ENCODE data around the gene ALKBH7. TPM values are rescaled to one million over a fixed set of nuclear protein-coding genes. Genes with fewer than 3 reads are reported as not detected.

ALKBH7 gene
- total and polyA plus RNA-seq, 10 of the 15 experiments (the other 5 are each of a cell fraction or from before 2014, with no cell fraction given) = 0.31 to 82.5 (median 37.6) TPM

- TF ChIP-seq PRDM15 (CRISPR knock-in tag; IDR thresholded peaks at IDR 0.05) (no peak), NR2F1 (conservative IDR thresholded peaks at IDR 0.05) (peak; percentile 56), HDAC2 (IDR thresholded peaks at IDR 0.05) (no peak), LARP7 (IDR thresholded peaks at IDR 0.05) (peak; percentile 74), POLR2AphosphoS2 (IDR thresholded peaks at IDR 0.05; ENCODE audit: low read depth, low read length) (0 out of 2 replicates have a peak, but pooled peaks have one; percentile 38), WRNIP1 (IDR thresholded peaks at IDR 0.05; ENCODE audit: borderline replicate concordance, low read depth, low read length) (no peak), EP300 (IDR thresholded peaks at IDR 0.05; ENCODE audit: borderline replicate concordance in 1 of 2, control insufficient read depth in 1 of 2, low read depth in 2 of 2, low read length in 2 of 2) (peak in 1 of 2 experiments; percentile 38; a peak in 1 of 4 replicates), SUZ12 (IDR thresholded peaks at IDR 0.05; ENCODE audit: unreplicated experiment) (no peak), SMARCA5 (IDR thresholded peaks at IDR 0.05) (peak; percentile 9; the same call in 1 of the 2 replicates), RB1 (IDR thresholded peaks at IDR 0.05; ENCODE audit: borderline replicate concordance) (peak; percentile 66; the same call in 1 of the 2 replicates), MEF2A (IDR thresholded peaks at IDR 0.05; ENCODE audit: insufficient read depth, low read depth, low read length) (0 out of 2 replicates have a peak, but pooled peaks have one; percentile 38), ETV6 (conservative IDR thresholded peaks at IDR 0.05 in 1 of 2, IDR thresholded peaks at IDR 0.05 in 1 of 2; ENCODE audit: borderline replicate concordance in 1 of 2, low read depth in 1 of 2) (peak in 1 of 2 experiments; percentile 61; a peak in 1 of 4 replicates), NBN (IDR thresholded peaks at IDR 0.05) (peak; percentile 98), NR2C1 (IDR thresholded peaks at IDR 0.05) (peak; percentile 98), USF2 (IDR thresholded peaks at IDR 0.05; ENCODE audit: borderline replicate concordance, low read depth, low read length) (no peak), KLF5 (IDR thresholded peaks at IDR 0.05; ENCODE audit: partially characterized antibody) (peak; percentile 75)
- TF ChIP-seq, protein P1, sequence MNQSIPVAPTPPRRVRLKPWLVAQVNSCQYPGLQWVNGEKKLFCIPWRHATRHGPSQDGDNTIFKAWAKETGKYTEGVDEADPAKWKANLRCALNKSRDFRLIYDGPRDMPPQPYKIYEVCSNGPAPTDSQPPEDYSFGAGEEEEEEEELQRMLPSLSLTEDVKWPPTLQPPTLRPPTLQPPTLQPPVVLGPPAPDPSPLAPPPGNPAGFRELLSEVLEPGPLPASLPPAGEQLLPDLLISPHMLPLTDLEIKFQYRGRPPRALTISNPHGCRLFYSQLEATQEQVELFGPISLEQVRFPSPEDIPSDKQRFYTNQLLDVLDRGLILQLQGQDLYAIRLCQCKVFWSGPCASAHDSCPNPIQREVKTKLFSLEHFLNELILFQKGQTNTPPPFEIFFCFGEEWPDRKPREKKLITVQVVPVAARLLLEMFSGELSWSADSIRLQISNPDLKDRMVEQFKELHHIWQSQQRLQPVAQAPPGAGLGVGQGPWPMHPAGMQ (IDR thresholded peaks at IDR 0.05; ENCODE audit: borderline replicate concordance) = no peak
- TF ChIP-seq, protein P2, sequence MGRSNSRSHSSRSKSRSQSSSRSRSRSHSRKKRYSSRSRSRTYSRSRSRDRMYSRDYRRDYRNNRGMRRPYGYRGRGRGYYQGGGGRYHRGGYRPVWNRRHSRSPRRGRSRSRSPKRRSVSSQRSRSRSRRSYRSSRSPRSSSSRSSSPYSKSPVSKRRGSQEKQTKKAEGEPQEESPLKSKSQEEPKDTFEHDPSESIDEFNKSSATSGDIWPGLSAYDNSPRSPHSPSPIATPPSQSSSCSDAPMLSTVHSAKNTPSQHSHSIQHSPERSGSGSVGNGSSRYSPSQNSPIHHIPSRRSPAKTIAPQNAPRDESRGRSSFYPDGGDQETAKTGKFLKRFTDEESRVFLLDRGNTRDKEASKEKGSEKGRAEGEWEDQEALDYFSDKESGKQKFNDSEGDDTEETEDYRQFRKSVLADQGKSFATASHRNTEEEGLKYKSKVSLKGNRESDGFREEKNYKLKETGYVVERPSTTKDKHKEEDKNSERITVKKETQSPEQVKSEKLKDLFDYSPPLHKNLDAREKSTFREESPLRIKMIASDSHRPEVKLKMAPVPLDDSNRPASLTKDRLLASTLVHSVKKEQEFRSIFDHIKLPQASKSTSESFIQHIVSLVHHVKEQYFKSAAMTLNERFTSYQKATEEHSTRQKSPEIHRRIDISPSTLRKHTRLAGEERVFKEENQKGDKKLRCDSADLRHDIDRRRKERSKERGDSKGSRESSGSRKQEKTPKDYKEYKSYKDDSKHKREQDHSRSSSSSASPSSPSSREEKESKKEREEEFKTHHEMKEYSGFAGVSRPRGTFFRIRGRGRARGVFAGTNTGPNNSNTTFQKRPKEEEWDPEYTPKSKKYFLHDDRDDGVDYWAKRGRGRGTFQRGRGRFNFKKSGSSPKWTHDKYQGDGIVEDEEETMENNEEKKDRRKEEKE (IDR thresholded peaks at IDR 0.05) = no peak
Observed at GRCh38 chr19:6393074-6393982, 20.7 kb downstream of the ALKBH7 start, which contains the start of gene GTF2F1 (continued).

Data from GM12878 (cell line).